ENCODE measurements around the gene AXIN2.

AXIN2 gene

GRCh38 chr17:65553646-65554552, 7.5 kb downstream of the AXIN2 start:
- TF ChIP-seq CTCF (IDR thresholded peaks at IDR 0.05; ENCODE audit: low read length, missing control alignments): no peak
- H3K4me3 ChIP-seq (replicated peaks; ENCODE audit: low read depth, low read length): no peak overlapping the region
- no peak for DNase-seq (ENCODE audit: low read depth)

- H3K4me3 ChIP-seq (replicated peaks; ENCODE audit: low read depth, low read length): no peak overlapping the region
- no peak for TF ChIP-seq CTCF (IDR thresholded peaks at IDR 0.05; ENCODE audit: low read length, missing control alignments)
- DNase-seq (ENCODE audit: low read depth): peak; percentile 69
These were observed 8.3 kb downstream of the AXIN2 start for GRCh38 chr17:65553009-65553645.

GRCh38 chr17:65552214-65552613, 9.2 kb downstream of the AXIN2 start:
- no peak overlapping the region for H3K4me3 ChIP-seq (replicated peaks; ENCODE audit: low read depth, low read length)
- no peak for DNase-seq (ENCODE audit: low read depth)
- TF ChIP-seq CTCF (IDR thresholded peaks at IDR 0.05; ENCODE audit: low read length, missing control alignments): no peak

GRCh38 chr17:65551267-65552040, 10.0 kb downstream of the AXIN2 start:
- no peak for TF ChIP-seq CTCF (IDR thresholded peaks at IDR 0.05; ENCODE audit: low read length, missing control alignments)
- no peak for DNase-seq (ENCODE audit: low read depth)
- H3K4me3 ChIP-seq (replicated peaks; ENCODE audit: low read depth, low read length): no peak overlapping the region

- DNase-seq (ENCODE audit: low read depth): no peak
- no peak overlapping the region for H3K4me3 ChIP-seq (replicated peaks; ENCODE audit: low read depth, low read length)
- TF ChIP-seq CTCF (IDR thresholded peaks at IDR 0.05; ENCODE audit: low read length, missing control alignments): no peak
These were observed 10.7 kb downstream of the AXIN2 start for GRCh38 chr17:65550758-65551157.

GRCh38 chr17:65550075-65550662, 11.3 kb downstream of the AXIN2 start:
- no peak overlapping the region for H3K4me3 ChIP-seq (replicated peaks; ENCODE audit: low read depth, low read length)
- TF ChIP-seq CTCF (IDR thresholded peaks at IDR 0.05; ENCODE audit: low read length, missing control alignments): no peak
- no peak for DNase-seq (ENCODE audit: low read depth)
